Activated gamma-delta T cell treated with Interleukin-2 at 50 U/mL for 16 hours (primary cell): ENCODE results near the gene PTPRE.
A peak's percentile ranks its signal among the peaks of the same experiment; 100 is the strongest.

ENCODE experiments used
- DNase-seq: peaks from one replicate; pipeline ENCODE4 v3.0.0-alpha.2; 2020

The PTPRE gene

GRCh38 chr10:128029290-128029651 is 122.4 kb downstream of the PTPRE start:
- no peak for DNase-seq

GRCh38 chr10:128029731-128030369 is 122.9 kb downstream of the PTPRE start:
- DNase-seq, result no peak

GRCh38 chr10:128030498-128031072 is 123.7 kb downstream of the PTPRE start:
- no peak for DNase-seq

- no peak for DNase-seq
Observed at GRCh38 chr10:128031216-128031615, 124.3 kb downstream of the PTPRE start.

GRCh38 chr10:128032466-128032865 is 125.6 kb downstream of the PTPRE start:
- no peak for DNase-seq

- peak; percentile 65 for DNase-seq
Observed at GRCh38 chr10:128035557-128035973, 128.7 kb downstream of the PTPRE start.

GRCh38 chr10:128036011-128036615 is 129.2 kb downstream of the PTPRE start:
- no peak for DNase-seq

GRCh38 chr10:128036746-128037543 is 130.0 kb downstream of the PTPRE start:
- no peak for DNase-seq

GRCh38 chr10:128040096-128040495 is 133.2 kb downstream of the PTPRE start:
- no peak for DNase-seq

GRCh38 chr10:128040681-128041080 is 133.8 kb downstream of the PTPRE start:
- DNase-seq, result no peak

GRCh38 chr10:128042131-128042610 is 135.3 kb downstream of the PTPRE start:
- DNase-seq, result no peak

GRCh38 chr10:128043259-128044045 is 136.5 kb downstream of the PTPRE start:
- DNase-seq, result no peak

GRCh38 chr10:128044186-128044585 is 137.3 kb downstream of the PTPRE start:
- no peak for DNase-seq

- DNase-seq, result no peak
Observed at GRCh38 chr10:128044961-128045832, 138.3 kb downstream of the PTPRE start.

- DNase-seq, result no peak
Observed at GRCh38 chr10:128045833-128046120, 138.9 kb downstream of the PTPRE start.

GRCh38 chr10:128046156-128046952 is 139.5 kb downstream of the PTPRE start:
- no peak for DNase-seq

GRCh38 chr10:128046953-128047290 is 140.0 kb downstream of the PTPRE start:
- no peak for DNase-seq

GRCh38 chr10:128047351-128047750 is 140.4 kb downstream of the PTPRE start:
- peak; percentile 79 for DNase-seq

- peak; percentile 29 for DNase-seq
Observed at GRCh38 chr10:128047991-128048818, 141.3 kb downstream of the PTPRE start.

- no peak for DNase-seq
Observed at GRCh38 chr10:128048819-128049210, 141.9 kb downstream of the PTPRE start.
